PC-3 (cell line): ENCODE data around the gene GRB7. TPM values are rescaled to one million over a fixed set of nuclear protein-coding genes. Genes with fewer than 3 reads are reported as not detected.
A peak's percentile ranks its signal among the peaks of the same experiment; 100 is the strongest.

ENCODE experiments used
- ATAC-seq: fragments of 200-7000 bp; cut with Tn5 transposase; 2 replicates; pipeline ENCODE4 v1.9.1; 2020; ENCODE audit warnings: mild to moderate bottlenecking, moderate library complexity
- BruUV-seq: library from RNA; stranded (reverse); fragments of 400-500 nt; replicated peaks from 2 replicates; lab custom pipeline; 2021; lab: Mats Ljungman, UMichigan
- CTCF ChIA-PET: fragments of 300-600 bp; sonication (Branson Sonifier 250); formaldehyde crosslinking; loops from one replicate; lab custom pipeline; 2022; ENCODE audit warnings: antibody characterized with exemption; lab: Charles Lee
- POLR2A ChIA-PET: fragments of 300-600 bp; sonication (Branson Sonifier 250); formaldehyde crosslinking; loops from one replicate; lab custom pipeline; 2022; ENCODE audit warnings: antibody characterized with exemption; ENCODE audit not compliant: unreplicated experiment; lab: Charles Lee
- DNase-seq: peaks from one replicate; pipeline ENCODE4 v3.0.0-alpha.2; 2015
- H2AFZ ChIP-seq: fragments of 300-600 bp; sonication (generic); 2 replicates; pipeline ENCODE4 v1.6.0; 2016; ENCODE audit warnings: antibody characterized with exemption, low read length
- H3F3A ChIP-seq: fragments of 300-600 bp; sonication (generic); one replicate; pipeline ENCODE4 v1.6.0; 2017; ENCODE audit warnings: antibody characterized with exemption, low read length, control low read depth, mild to moderate bottlenecking; ENCODE audit not compliant: unreplicated experiment
- H3K27ac ChIP-seq: fragments of 300-600 bp; sonication (generic); 2 replicates; pipeline ENCODE4 v1.5.1; 2016; ENCODE audit warnings: mild to moderate bottlenecking, low read length
- H3K27me3 ChIP-seq: fragments of 300-600 bp; sonication (generic); 2 replicates; pipeline ENCODE4 v1.6.1; 2016; ENCODE audit warnings: low read length, mixed read lengths
- H3K36me3 ChIP-seq: fragments of 300-600 bp; sonication (generic); 2 replicates; pipeline ENCODE4 v1.6.1; 2016; ENCODE audit warnings: low read depth, mixed run types, low read length, mixed read lengths
- H3K4me1 ChIP-seq: fragments of 300-600 bp; sonication (generic); 2 replicates; pipeline ENCODE4 v1.5.1; 2016; ENCODE audit warnings: low read length; ENCODE audit not compliant: insufficient read depth
- H3K4me2 ChIP-seq: fragments of 300-600 bp; sonication (generic); 2 replicates; pipeline ENCODE4 v1.6.0; 2016; ENCODE audit warnings: low read length
- H3K4me3 ChIP-seq: fragments of 300-600 bp; sonication (generic); 2 replicates; pipeline ENCODE4 v1.5.1; 2016; ENCODE audit warnings: mild to moderate bottlenecking, low read length, mixed read lengths
- H3K79me2 ChIP-seq: fragments of 300-600 bp; sonication (generic); 2 replicates; pipeline ENCODE4 v1.6.1; 2017; ENCODE audit warnings: low read length, mixed read lengths
- H3K9ac ChIP-seq: fragments of 300-600 bp; sonication (generic); 2 replicates; pipeline ENCODE4 v1.6.0; 2016; ENCODE audit warnings: mild to moderate bottlenecking, low read length
- H3K9me2 ChIP-seq: fragments of 300-600 bp; sonication (generic); replicated peaks from 2 replicates; pipeline ENCODE4 v1.6.1; 2016; ENCODE audit warnings: mixed run types, low read length, mixed read lengths
- H3K9me3 ChIP-seq: fragments of 300-600 bp; sonication (generic); 2 replicates; pipeline ENCODE4 v1.6.1; 2016; ENCODE audit warnings: low read length, mixed read lengths
- H4K20me1 ChIP-seq: fragments of 300-600 bp; sonication (generic); 2 replicates; pipeline ENCODE4 v1.6.1; 2016; ENCODE audit warnings: low read length, mixed read lengths
- CTCF ChIP-seq: fragments of 300-600 bp; sonication (generic); conservative IDR thresholded peaks from 2 replicates; pipeline ENCODE4 v1.5.1; 2017; ENCODE audit warnings: antibody characterized with exemption, low read depth, mild to moderate bottlenecking, low read length
- EZH2 ChIP-seq: fragments of 300-600 bp; sonication (generic); IDR thresholded peaks from one replicate; pipeline ENCODE4 v1.6.1; 2017; ENCODE audit warnings: antibody characterized with exemption, mild to moderate bottlenecking, low read length; ENCODE audit not compliant: unreplicated experiment
- EZH2phosphoT487 ChIP-seq: fragments of 300-600 bp; sonication (generic); IDR thresholded peaks from 2 replicates; pipeline ENCODE4 v1.6.1; 2018; ENCODE audit warnings: mild to moderate bottlenecking, antibody characterized with exemption, low read length, borderline replicate concordance
- intact Hi-C: fragments of 100-400 bp; cut with micrococcal nuclease; formaldehyde crosslinking; loops from 2 replicates; pipeline ENCODE4 v1.9.0; 2023
- total RNA-seq: library from RNA; depleted of rRNA; stranded (reverse); fragments of >200 nt; gene quantifications from 2 replicates; pipeline ENCODE4 v1.2.3, GENCODE V29; 2014

GRB7 gene
- total RNA-seq, 1 experiment from 2014 or later = 31.3 TPM

GRCh38 chr17:39769974-39770587 lies 32.3 kb downstream of the GRB7 start:
- H3K9me3 ChIP-seq = no peaks in the 10 kb centered on the region
- no peaks in the 10 kb centered on the region for H3K36me3 ChIP-seq
- ChIA-PET POLR2A (no interaction called here), CTCF (no interaction called here)
- peak; percentile 96 for ATAC-seq
- H3K4me1 ChIP-seq = peaks cover 19% of the 10 kb centered on the region
- TF ChIP-seq CTCF (no peak), EZH2phosphoT487 (no peak), EZH2 (no peak)
- H3K9me2 ChIP-seq = no peaks in the 10 kb centered on the region
- no peaks in the 10 kb centered on the region for H4K20me1 ChIP-seq
- intact Hi-C loops = no loop called here
- BruUV-seq = no TSS peak
- peak overlapping the region; percentile 41; the same call in 1 of the 2 replicates for H3K27ac ChIP-seq
- H3K27me3 ChIP-seq = peaks cover 9% of the 10 kb centered on the region; the same call in 1 of the 2 replicates
- peak overlapping the region; percentile 71 for H3K4me2 ChIP-seq
- H3K4me3 ChIP-seq = no peak overlapping the region
- no peaks in the 10 kb centered on the region for H3F3A ChIP-seq
- DNase-seq = peak; percentile 96
- H3K79me2 ChIP-seq = no peaks in the 10 kb centered on the region
- H2AFZ ChIP-seq = no peak overlapping the region
- H3K9ac ChIP-seq = no peak overlapping the region

- Histone ChIP-seq H3F3A (no peaks in the 10 kb centered on the region), H2AFZ (no peak overlapping the region), H3K27ac (no peak overlapping the region), H3K9me3 (no peaks in the 10 kb centered on the region), H3K27me3 (peaks cover 15% of the 10 kb centered on the region), H3K4me2 (no peak overlapping the region), H3K36me3 (no peaks in the 10 kb centered on the region), H3K9ac (no peak overlapping the region), H3K79me2 (no peaks in the 10 kb centered on the region), H3K4me1 (peaks cover 19% of the 10 kb centered on the region), H3K4me3 (no peak overlapping the region), H3K9me2 (no peaks in the 10 kb centered on the region), H4K20me1 (no peaks in the 10 kb centered on the region)
- TF ChIP-seq EZH2 (no peak), CTCF (no peak), EZH2phosphoT487 (no peak)
- DNase-seq (no peak), ATAC-seq (no peak)
- intact Hi-C loops = no loop called here
- BruUV-seq = no TSS peak
- POLR2A ChIA-PET = no interaction called here
- CTCF ChIA-PET = no interaction called here
These were observed 34.7 kb downstream of the GRB7 start for GRCh38 chr17:39772415-39772814.

- Histone ChIP-seq H2AFZ (no peak overlapping the region), H3K4me1 (peaks cover 19% of the 10 kb centered on the region), H3K9ac (no peak overlapping the region), H3F3A (no peaks in the 10 kb centered on the region), H3K4me2 (no peak overlapping the region), H3K9me3 (no peaks in the 10 kb centered on the region), H3K27me3 (peaks cover 17% of the 10 kb centered on the region), H3K36me3 (no peaks in the 10 kb centered on the region), H3K79me2 (no peaks in the 10 kb centered on the region), H3K4me3 (no peak overlapping the region), H3K9me2 (no peaks in the 10 kb centered on the region), H3K27ac (no peak overlapping the region), H4K20me1 (no peaks in the 10 kb centered on the region)
- POLR2A ChIA-PET = no interaction called here
- no TSS peak for BruUV-seq
- DNase-seq (no peak), ATAC-seq (no peak)
- CTCF ChIA-PET = no interaction called here
- TF ChIP-seq CTCF (no peak), EZH2 (no peak), EZH2phosphoT487 (no peak)
- intact Hi-C loops = no loop called here
These were observed 35.5 kb downstream of the GRB7 start for GRCh38 chr17:39772987-39773934.
